ENCODE results near the gene RASSF8. TPM values are rescaled to one million over a fixed set of nuclear protein-coding genes. Genes with fewer than 3 reads are reported as not detected.
A peak's percentile ranks its signal among the peaks of the same experiment; 100 is the strongest.

The RASSF8 gene
- total RNA-seq, 4 donors from 2014 or later = 3.6 to 15.1 (median 8.8) TPM

GRCh38 chr12:26114720-26115401 is 156.4 kb downstream of the RASSF8 start:
- DNase-seq = no peak
- Histone ChIP-seq H3K27me3 (no peaks in the 10 kb centered on the region), H3K9me3 (no peaks in the 10 kb centered on the region), H3K36me3 (no peaks in the 10 kb centered on the region), H3K4me3 (peak overlapping the region; percentile 38 to 73 (median 54)), H3K4me1 (peaks cover 4 to 24% (median 16%) of the 10 kb centered on the region in 3 donors), H3K27ac (peak overlapping the region; percentile 84 to 96 (median 92))
- no peak for TF ChIP-seq CTCF (IDR thresholded peaks at IDR 0.05)
- no peak for TF ChIP-seq POLR2A (IDR thresholded peaks at IDR 0.05)
- intact Hi-C loops (cut with DNase I) = loop anchor here (10.0 kb wide), 1 partner anchor 290 kb away; no protein-coding TSS in a partner anchor
- 52 to 65% methylated on average over 11 to 13 of the region's 13 CpGs for WGBS, 2 donors

GRCh38 chr12:26116829-26117715 is 158.6 kb downstream of the RASSF8 start:
- 56 to 60% methylated on average over 6 of the region's 6 CpGs for WGBS, 2 donors
- peaks cover 0 to 10% (median 0%) of the 10 kb centered on the region in 4 donors for H3K27me3 ChIP-seq
- TF ChIP-seq POLR2A (IDR thresholded peaks at IDR 0.05) (no peak), CTCF (IDR thresholded peaks at IDR 0.05) (no peak)
- H3K4me1 ChIP-seq = peaks cover 13 to 40% (median 18%) of the 10 kb centered on the region in 3 donors
- no peak for DNase-seq
- H3K27ac ChIP-seq = peak overlapping the region in 3 of 4 donors; percentile 27 to 91 (median 56)
- no peak overlapping the region for H3K4me3 ChIP-seq
- H3K9me3 ChIP-seq = no peaks in the 10 kb centered on the region
- H3K36me3 ChIP-seq = no peaks in the 10 kb centered on the region
- intact Hi-C loops (cut with DNase I) = loop anchor here (10.0 kb wide), 1 partner anchor 288 kb away; no protein-coding TSS in a partner anchor

- peaks cover 0 to 21% (median 3%) of the 10 kb centered on the region in 4 donors for H3K27me3 ChIP-seq
- H3K4me1 ChIP-seq = peaks cover 13 to 40% (median 20%) of the 10 kb centered on the region in 3 donors
- no peak overlapping the region for H3K4me3 ChIP-seq
- no peak for DNase-seq
- peak overlapping the region in 1 of 4 donors; percentile 11 for H3K27ac ChIP-seq
- 71 to 84% methylated on average over 4 of the region's 4 CpGs for WGBS, 2 donors
- TF ChIP-seq CTCF (IDR thresholded peaks at IDR 0.05) (no peak), POLR2A (IDR thresholded peaks at IDR 0.05) (no peak)
- intact Hi-C loops (cut with DNase I) = loop anchor here (10.0 kb wide), 1 partner anchor 286 kb away; no protein-coding TSS in a partner anchor
- no peaks in the 10 kb centered on the region for H3K9me3 ChIP-seq
- no peaks in the 10 kb centered on the region for H3K36me3 ChIP-seq
Measured at GRCh38 chr12:26118308-26118707, 159.8 kb downstream of the RASSF8 start.

GRCh38 chr12:26119391-26119989 is 161.0 kb downstream of the RASSF8 start:
- no peak for DNase-seq
- peaks cover 18 to 43% (median 25%) of the 10 kb centered on the region in 3 donors for H3K4me1 ChIP-seq
- WGBS, 2 donors = 14 to 17% methylated on average over 2 of the region's 2 CpGs
- intact Hi-C loops (cut with DNase I) = loop anchor here (10.0 kb wide), 1 partner anchor 285 kb away; no protein-coding TSS in a partner anchor
- peaks cover 0 to 33% (median 3%) of the 10 kb centered on the region in 4 donors for H3K27me3 ChIP-seq
- H3K27ac ChIP-seq = peak overlapping the region in 3 of 4 donors; percentile 26 to 92 (median 69)
- H3K4me3 ChIP-seq = no peak overlapping the region
- no peaks in the 10 kb centered on the region for H3K36me3 ChIP-seq
- TF ChIP-seq CTCF (IDR thresholded peaks at IDR 0.05) (peak in 5 of 6 experiments; percentile 18 to 64 (median 54)), POLR2A (IDR thresholded peaks at IDR 0.05) (no peak)
- H3K9me3 ChIP-seq = no peaks in the 10 kb centered on the region

Measured in esophagus squamous epithelium (tissue), 5 donors.